Neuronal stem cell (in vitro differentiated cells): ENCODE data around the gene MEGF6.

Experiments
- DNase-seq: peaks from one replicate; pipeline ENCODE4 v3.0.0-alpha.2; 2013; ENCODE audit warnings: low spot score
- H2AFZ ChIP-seq: one replicate; pipeline ENCODE4 v1.6.1; 2013; ENCODE audit warnings: mild to moderate bottlenecking, low read length, inconsistent platforms
- H2AK5ac ChIP-seq: 2 replicates; pipeline ENCODE4 v1.6.1; 2013; ENCODE audit warnings: low read depth, mild to moderate bottlenecking, inconsistent platforms, low read length, moderate library complexity, mixed read lengths
- H2BK120ac ChIP-seq: 2 replicates; pipeline ENCODE4 v1.6.1; 2013; ENCODE audit warnings: low read depth, mild to moderate bottlenecking, inconsistent platforms, low read length, moderate library complexity, mixed read lengths
- H2BK12ac ChIP-seq: one replicate; pipeline ENCODE4 v1.6.1; 2013; ENCODE audit warnings: low read length, inconsistent platforms
- H2BK15ac ChIP-seq: 2 replicates; pipeline ENCODE4 v1.6.1; 2013; ENCODE audit warnings: mild to moderate bottlenecking, low read length, inconsistent platforms, mixed read lengths
- H2BK5ac ChIP-seq: one replicate; pipeline ENCODE4 v1.6.1; 2013; ENCODE audit warnings: inconsistent platforms, mild to moderate bottlenecking, low read length, moderate library complexity
- H3K14ac ChIP-seq: one replicate; pipeline ENCODE4 v1.6.1; 2013; ENCODE audit warnings: low read length, inconsistent platforms
- H3K18ac ChIP-seq: 2 replicates; pipeline ENCODE4 v1.6.1; 2013; ENCODE audit warnings: low read length, inconsistent platforms
- H3K23ac ChIP-seq: 2 replicates; pipeline ENCODE4 v1.6.1; 2013; ENCODE audit warnings: low read depth, mild to moderate bottlenecking, mixed read lengths, low read length, inconsistent platforms; ENCODE audit not compliant: poor library complexity
- H3K27ac ChIP-seq: replicated peaks from 3 replicates; pipeline ENCODE4 v1.5.1; 2013; ENCODE audit warnings: low read length, inconsistent platforms
- H3K27me3 ChIP-seq, 3 experiments: 2 replicates each; pipeline ENCODE4 v1.6.1; 2013; ENCODE audit warnings: low read length in 3 of 3, mild to moderate bottlenecking in 2 of 3, inconsistent platforms in 1 of 3, low read depth in 1 of 3, mixed read lengths in 1 of 3, moderate library complexity in 1 of 3; ENCODE audit not compliant: control insufficient read depth in 3 of 3, insufficient read depth in 3 of 3
- H3K36me3 ChIP-seq, 2 donors: replicated peaks in 1 of 2; 2 replicates each; pipeline ENCODE4 v1.6.1; 2013; ENCODE audit warnings: low read length in 2 of 2; ENCODE audit not compliant: control insufficient read depth in 2 of 2, insufficient read depth in 2 of 2
- H3K4ac ChIP-seq: 2 replicates; pipeline ENCODE4 v1.6.1; 2013; ENCODE audit warnings: inconsistent platforms, mild to moderate bottlenecking, low read length, moderate library complexity
- H3K4me1 ChIP-seq, 2 donors: 1 replicate in 1 of 2; 2 replicates in 1 of 2; pipeline ENCODE4 v1.6.1; 2013; ENCODE audit warnings: low read length in 2 of 2, low read depth in 1 of 2; ENCODE audit not compliant: control insufficient read depth in 2 of 2, insufficient read depth in 1 of 2
- H3K4me2 ChIP-seq: one replicate; pipeline ENCODE4 v1.6.1; 2013; ENCODE audit warnings: mild to moderate bottlenecking, low read length, inconsistent platforms; ENCODE audit not compliant: insufficient read depth, poor library complexity, severe bottlenecking
- H3K4me3 ChIP-seq, 2 donors: 2 replicates each; pipeline ENCODE4 v1.5.1; 2013; ENCODE audit warnings: low read length in 2 of 2, mild to moderate bottlenecking in 2 of 2, inconsistent platforms in 1 of 2, moderate library complexity in 1 of 2
- H3K79me1 ChIP-seq: one replicate; pipeline ENCODE4 v1.6.1; 2013; ENCODE audit warnings: low read depth, mild to moderate bottlenecking, inconsistent platforms, low read length, moderate library complexity
- H3K9ac ChIP-seq: one replicate; pipeline ENCODE4 v1.6.1; 2013; ENCODE audit warnings: mild to moderate bottlenecking, low read depth, low read length, inconsistent platforms; ENCODE audit not compliant: poor library complexity
- H3K9me3 ChIP-seq, 2 donors: replicated peaks in 1 of 2; 2 replicates each; pipeline versions ENCODE3 to v1.6.1; 2013; ENCODE audit warnings: low read length in 2 of 2, mild to moderate bottlenecking in 2 of 2, inconsistent platforms in 1 of 2, low read depth in 1 of 2, mixed read lengths in 1 of 2, moderate library complexity in 1 of 2; ENCODE audit not compliant: control insufficient read depth in 2 of 2, insufficient read depth in 1 of 2
- H4K8ac ChIP-seq: one replicate; pipeline ENCODE4 v1.6.1; 2013; ENCODE audit warnings: low read depth, mild to moderate bottlenecking, inconsistent platforms, low read length, moderate library complexity
- H4K91ac ChIP-seq: one replicate; pipeline ENCODE4 v1.6.1; 2013; ENCODE audit warnings: low read length, low read depth, mild to moderate bottlenecking, inconsistent platforms; ENCODE audit not compliant: poor library complexity
- WGBS, 2 donors: extraction: QIAGEN DNeasy Blood & Tissue Kit; methylation state at CpG; one replicate each; pipeline ENCODE4 v1.1.7; 2013; ENCODE audit warnings: missing lambda C conversion rate in 2 of 2, mixed read lengths in 1 of 2; ENCODE audit not compliant: insufficient read length in 2 of 2, insufficient replicate concordance in 1 of 2; ENCODE audit errors: extremely low coverage in 2 of 2; 5-methylcytosine and 5-hydroxymethylcytosine counted together

Gene MEGF6

DNA sequence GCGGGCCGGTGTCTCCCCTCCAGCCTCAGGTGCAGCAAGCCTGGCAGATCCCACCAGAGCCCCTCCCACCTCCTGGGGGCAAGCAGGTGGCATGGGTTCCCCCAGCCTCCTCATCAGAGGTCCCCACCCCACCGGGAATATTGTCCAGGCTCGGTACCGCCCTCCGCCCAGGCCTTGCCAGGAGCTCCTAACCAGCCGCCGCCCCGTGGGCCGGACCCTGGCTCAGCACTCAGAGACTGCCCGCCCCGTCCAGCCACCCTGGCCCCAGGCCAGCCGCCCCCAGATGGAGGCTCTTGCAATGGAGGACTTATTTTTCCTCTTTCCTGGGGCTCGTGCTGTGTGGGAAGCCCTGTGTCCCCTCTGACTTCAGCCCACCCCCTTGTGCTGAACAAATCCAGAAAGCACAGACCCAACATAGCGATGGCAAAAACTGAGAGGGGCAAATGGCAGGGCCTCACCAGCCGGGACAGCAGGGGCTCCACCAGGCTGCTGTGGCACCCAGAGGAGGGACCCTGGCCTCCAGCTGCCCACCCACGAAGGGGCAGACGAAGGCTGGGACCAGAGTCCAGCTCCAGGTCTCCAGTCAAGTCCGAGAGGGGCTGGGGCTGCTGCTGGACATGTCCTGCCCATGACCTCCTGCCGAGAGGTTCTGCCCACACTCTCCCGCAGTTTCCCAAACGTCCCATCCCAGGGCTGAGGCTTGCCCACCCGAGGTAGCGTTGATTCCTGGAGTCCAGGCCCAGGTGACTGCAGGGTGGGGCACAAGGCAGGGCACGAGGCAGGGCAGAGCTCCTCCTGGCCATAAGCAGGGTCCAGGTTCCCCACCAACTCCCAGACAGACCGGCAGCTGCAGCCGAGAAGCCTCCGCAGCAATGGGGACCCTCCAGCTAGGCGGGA lies 7.5 kb downstream of the MEGF6 start:
- H2BK5ac ChIP-seq: no peak overlapping the region
- no peak overlapping the region for H3K4ac ChIP-seq
- H2BK12ac ChIP-seq: peak overlapping the region; percentile 31
- peaks cover 0 to 4% of the 10 kb centered on the region in 2 donors for H3K9me3 ChIP-seq
- H3K27me3 ChIP-seq: no peaks in the 10 kb centered on the region
- no CpG with 5 or more reads among the region's 29 CpGs for WGBS, 2 donors
- H3K14ac ChIP-seq: peak overlapping the region; percentile 77
- H2AFZ ChIP-seq: no peak overlapping the region
- no peak overlapping the region for H3K4me2 ChIP-seq
- H3K23ac ChIP-seq: peak overlapping the region; percentile 66
- no peak for DNase-seq
- H3K4me1 ChIP-seq: peaks cover 14 to 26% of the 10 kb centered on the region in 2 donors
- peak overlapping the region; percentile 51 for H2AK5ac ChIP-seq
- no peak overlapping the region for H3K27ac ChIP-seq
- no peak overlapping the region for H3K9ac ChIP-seq
- H3K79me1 ChIP-seq: peaks cover 39% of the 10 kb centered on the region
- H3K4me3 ChIP-seq: no peak overlapping the region
- peak overlapping the region; percentile 60 for H3K18ac ChIP-seq
- no peak overlapping the region for H2BK15ac ChIP-seq
- peaks cover 4 to 6% of the 10 kb centered on the region in 2 donors for H3K36me3 ChIP-seq
- H4K91ac ChIP-seq: no peak overlapping the region
- H4K8ac ChIP-seq: no peak overlapping the region
- no peak overlapping the region for H2BK120ac ChIP-seq

DNA sequence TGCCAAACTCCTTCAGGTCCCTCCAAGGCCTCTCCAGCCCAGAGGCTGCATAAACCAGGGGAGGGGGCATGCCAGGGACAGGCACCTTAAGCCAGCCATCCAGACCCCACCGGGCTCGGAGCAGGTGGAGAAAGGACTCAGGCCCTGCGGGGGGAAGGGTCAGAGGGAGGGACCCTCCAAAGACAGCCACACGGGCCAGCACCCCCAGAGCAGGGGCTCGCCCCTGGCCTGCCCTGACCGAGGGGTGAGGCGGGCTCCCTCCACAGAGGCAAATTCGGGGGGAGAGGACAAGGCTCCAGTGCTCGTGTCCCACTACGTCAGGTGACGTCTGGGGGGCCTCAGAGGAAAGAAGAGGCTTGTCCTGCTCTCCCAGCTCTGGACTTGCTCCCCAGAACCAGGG lies 8.2 kb downstream of the MEGF6 start:
- peaks cover 4 to 6% of the 10 kb centered on the region in 2 donors for H3K36me3 ChIP-seq
- no peak overlapping the region for H3K4me3 ChIP-seq
- no peak overlapping the region for H3K27ac ChIP-seq
- H2BK15ac ChIP-seq: no peak overlapping the region
- H3K4me1 ChIP-seq: peaks cover 15 to 26% of the 10 kb centered on the region in 2 donors
- H3K9ac ChIP-seq: peak overlapping the region; percentile 17
- no CpG with 5 or more reads among the region's 11 CpGs for WGBS, 2 donors
- no peak overlapping the region for H2AFZ ChIP-seq
- peaks cover 35% of the 10 kb centered on the region for H3K79me1 ChIP-seq
- DNase-seq: no peak
- peak overlapping the region; percentile 79 for H2AK5ac ChIP-seq
- peak overlapping the region; percentile 42 for H3K18ac ChIP-seq
- peak overlapping the region; percentile 19 for H2BK5ac ChIP-seq
- H3K14ac ChIP-seq: peak overlapping the region; percentile 77
- peak overlapping the region; percentile 31 for H2BK12ac ChIP-seq
- no peak overlapping the region for H3K4ac ChIP-seq
- no peak overlapping the region for H2BK120ac ChIP-seq
- H4K91ac ChIP-seq: no peak overlapping the region
- peaks cover 0 to 4% of the 10 kb centered on the region in 2 donors for H3K9me3 ChIP-seq
- no peak overlapping the region for H3K4me2 ChIP-seq
- no peak overlapping the region for H4K8ac ChIP-seq
- no peaks in the 10 kb centered on the region for H3K27me3 ChIP-seq
- H3K23ac ChIP-seq: peak overlapping the region; percentile 60

DNA sequence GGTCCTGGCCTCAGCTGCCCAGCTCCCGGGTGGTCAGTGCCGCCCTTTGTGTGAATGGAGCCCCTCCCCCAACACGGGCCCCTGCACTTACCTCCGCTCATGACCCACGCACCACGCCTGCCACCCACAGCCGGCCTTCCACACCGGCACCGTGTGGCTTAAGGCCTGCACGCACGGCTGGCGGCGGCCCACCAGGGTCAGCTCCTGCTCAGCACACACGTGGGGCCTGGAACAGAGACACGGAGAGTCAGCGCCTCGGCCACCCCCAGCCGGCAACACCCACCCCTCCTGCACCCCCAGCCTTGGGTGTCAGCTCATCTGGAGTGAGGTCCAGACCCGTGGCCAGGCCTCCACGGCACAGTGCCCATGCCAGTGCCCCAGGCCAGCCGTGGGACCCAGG lies 8.9 kb downstream of the MEGF6 start:
- peaks cover 33% of the 10 kb centered on the region for H3K79me1 ChIP-seq
- H3K36me3 ChIP-seq: peaks cover 4 to 6% of the 10 kb centered on the region in 2 donors
- H2BK12ac ChIP-seq: no peak overlapping the region
- no peak overlapping the region for H3K27ac ChIP-seq
- H2BK15ac ChIP-seq: no peak overlapping the region
- H3K27me3 ChIP-seq: no peaks in the 10 kb centered on the region
- peak overlapping the region; percentile 51 for H3K18ac ChIP-seq
- H3K14ac ChIP-seq: peak overlapping the region; percentile 47
- H2AFZ ChIP-seq: no peak overlapping the region
- peaks cover 0 to 4% of the 10 kb centered on the region in 2 donors for H3K9me3 ChIP-seq
- DNase-seq: no peak
- H3K9ac ChIP-seq: peak overlapping the region; percentile 67
- no peak overlapping the region for H3K4me3 ChIP-seq
- no peak overlapping the region for H3K4me2 ChIP-seq
- H2AK5ac ChIP-seq: peak overlapping the region; percentile 79
- H4K91ac ChIP-seq: no peak overlapping the region
- no peak overlapping the region for H2BK120ac ChIP-seq
- peak overlapping the region; percentile 77 for H4K8ac ChIP-seq
- peak overlapping the region; percentile 60 for H3K23ac ChIP-seq
- no CpG with 5 or more reads among the region's 21 CpGs for WGBS, 2 donors
- peak overlapping the region; percentile 56 for H3K4ac ChIP-seq
- H3K4me1 ChIP-seq: peaks cover 21 to 26% of the 10 kb centered on the region in 2 donors
- peak overlapping the region; percentile 19 for H2BK5ac ChIP-seq

DNA sequence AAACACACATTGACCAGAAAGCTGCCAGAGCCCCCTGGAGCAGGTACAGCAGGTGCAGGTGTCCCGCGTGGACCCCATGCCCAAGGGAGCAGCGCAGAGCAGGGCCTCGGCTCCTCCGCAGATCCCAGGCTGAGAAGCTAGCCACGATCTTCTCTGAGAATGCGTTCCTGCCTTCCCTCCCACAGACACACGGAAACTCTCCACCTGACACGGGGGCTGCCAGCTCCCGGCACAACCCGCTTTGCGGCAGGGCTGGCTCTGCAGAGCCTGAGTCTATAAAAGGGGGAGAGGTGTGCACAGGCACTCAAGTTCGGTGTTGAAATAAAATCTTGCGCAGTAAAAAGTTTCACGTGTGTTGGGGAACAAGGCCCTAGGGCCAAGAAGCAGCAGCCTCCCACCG lies 9.6 kb downstream of the MEGF6 start:
- Histone ChIP-seq H3K36me3 (peaks cover 4 to 6% of the 10 kb centered on the region in 2 donors), H2AK5ac (no peak overlapping the region), H2BK120ac (no peak overlapping the region), H4K91ac (no peak overlapping the region), H3K14ac (no peak overlapping the region), H2BK5ac (no peak overlapping the region), H3K9me3 (peaks cover 0 to 4% of the 10 kb centered on the region in 2 donors), H4K8ac (no peak overlapping the region), H3K4me2 (no peak overlapping the region), H3K27me3 (no peaks in the 10 kb centered on the region), H3K4ac (no peak overlapping the region), H3K18ac (no peak overlapping the region), H2BK12ac (no peak overlapping the region), H2BK15ac (no peak overlapping the region), H3K9ac (peak overlapping the region; percentile 67), H2AFZ (no peak overlapping the region), H3K79me1 (peaks cover 32% of the 10 kb centered on the region), H3K23ac (no peak overlapping the region), H3K4me1 (peaks cover 23 to 25% of the 10 kb centered on the region in 2 donors), H3K27ac (no peak overlapping the region), H3K4me3 (no peak overlapping the region)
- WGBS, 2 donors: no CpG with 5 or more reads among the region's 16 CpGs
- DNase-seq: no peak
